GM18507 (cell line): ENCODE measurements around the gene ADCY9.
"Not testable (repeated sequence)": the region's sequence is repeated elsewhere in the genome, so short reads cannot be mapped to it uniquely, and the experiment has no call there.

Source experiments
- DNase-seq: peaks from one replicate; pipeline ENCODE4 v3.0.0; 2011; ENCODE audit warnings: low read depth; ENCODE audit not compliant: insufficient read length; ENCODE audit errors: extremely low spot score
- FAIRE-seq: peaks from 2 replicates; lab custom pipeline; 2011; peaks lifted over from hg19 to GRCh38; lab: Jason Lieb, UNC

The ADCY9 gene

GRCh38 chr16:4048481-4048880, 67.8 kb downstream of the ADCY9 start:
- FAIRE-seq: no peak
- DNase-seq: no peak

- DNase-seq (no peak), FAIRE-seq (no peak)
These were observed 70.0 kb downstream of the ADCY9 start for GRCh38 chr16:4046221-4046620.

GRCh38 chr16:4045561-4045960, 70.7 kb downstream of the ADCY9 start:
- FAIRE-seq: not testable (repeated sequence)

GRCh38 chr16:4042581-4042980, 73.7 kb downstream of the ADCY9 start:
- FAIRE-seq (no peak), DNase-seq (no peak)

More at GRCh38 chr16:4045561-4045960, 70.7 kb downstream of the ADCY9 start:
- DNase-seq: not testable (repeated sequence)

- DNase-seq: no peak
- no peak for FAIRE-seq
These were observed 77.8 kb downstream of the ADCY9 start for GRCh38 chr16:4038448-4038847.

GRCh38 chr16:4036952-4037351, 79.3 kb downstream of the ADCY9 start:
- DNase-seq, FAIRE-seq: not testable (repeated sequence)

- DNase-seq (no peak), FAIRE-seq (no peak)
These were observed 81.3 kb downstream of the ADCY9 start for GRCh38 chr16:4034963-4035362.

- no peak for DNase-seq
- FAIRE-seq: no peak
These were observed 82.3 kb downstream of the ADCY9 start for GRCh38 chr16:4033951-4034350.

GRCh38 chr16:4032768-4033167, 83.5 kb downstream of the ADCY9 start:
- FAIRE-seq (no peak), DNase-seq (no peak)

GRCh38 chr16:4028144-4028543, 88.1 kb downstream of the ADCY9 start:
- FAIRE-seq (no peak), DNase-seq (no peak)

- no peak for DNase-seq
- FAIRE-seq: no peak
These were observed 89.4 kb downstream of the ADCY9 start for GRCh38 chr16:4026854-4027253.

- FAIRE-seq (no peak), DNase-seq (no peak)
These were observed 90.8 kb downstream of the ADCY9 start for GRCh38 chr16:4025428-4025827.

- DNase-seq (no peak), FAIRE-seq (no peak)
These were observed 94.3 kb downstream of the ADCY9 start for GRCh38 chr16:4021916-4022315.

GRCh38 chr16:4021070-4021779, 95.0 kb downstream of the ADCY9 start:
- DNase-seq: no peak
- FAIRE-seq: peak; percentile 78

GRCh38 chr16:4019371-4019791, 96.9 kb downstream of the ADCY9 start:
- DNase-seq (no peak), FAIRE-seq (no peak)

- FAIRE-seq (no peak), DNase-seq (no peak)
These were observed 97.9 kb downstream of the ADCY9 start for GRCh38 chr16:4018391-4018790.

- no peak for FAIRE-seq
These were observed 98.4 kb downstream of the ADCY9 start for GRCh38 chr16:4017807-4018206.

GRCh38 chr16:4016658-4017057, 99.6 kb downstream of the ADCY9 start:
- FAIRE-seq (no peak), DNase-seq (no peak)

More at GRCh38 chr16:4017807-4018206, 98.4 kb downstream of the ADCY9 start:
- DNase-seq: no peak

- no peak for DNase-seq
- no peak for FAIRE-seq
These were observed 100.3 kb downstream of the ADCY9 start for GRCh38 chr16:4016005-4016352.

- DNase-seq (no peak), FAIRE-seq (no peak)
These were observed 100.8 kb downstream of the ADCY9 start for GRCh38 chr16:4015275-4016004.
